Prostate gland (tissue), 2 donors: ENCODE results near the gene TMUB1.

Experiments
- POLR2A ChIP-seq: fragments of 450-650 bp; IDR thresholded peaks from one replicate; pipeline ENCODE4 v1.6.1; 2016; ENCODE audit warnings: antibody characterized with exemption, mild to moderate bottlenecking
- POLR2AphosphoS5 ChIP-seq: sonication (generic); formaldehyde crosslinking; IDR thresholded peaks from one replicate; pipeline ENCODE4 v1.6.1; 2017; ENCODE audit warnings: antibody characterized with exemption
- TF ChIP-seq, protein P1 (sequence below), 4 experiments: fragments of 200-600 bp in 2 of 4; fragments of 450-650 bp in 2 of 4; sonication (generic) in 2 of 4; IDR thresholded peaks; 1 replicate in 3 of 4; 2 replicates in 1 of 4; pipeline ENCODE4 v1.5.1; 2016 to 2019; ENCODE audit warnings: antibody characterized with exemption in 4 of 4, mild to moderate bottlenecking in 2 of 4, moderate library complexity in 2 of 4

DNA sequence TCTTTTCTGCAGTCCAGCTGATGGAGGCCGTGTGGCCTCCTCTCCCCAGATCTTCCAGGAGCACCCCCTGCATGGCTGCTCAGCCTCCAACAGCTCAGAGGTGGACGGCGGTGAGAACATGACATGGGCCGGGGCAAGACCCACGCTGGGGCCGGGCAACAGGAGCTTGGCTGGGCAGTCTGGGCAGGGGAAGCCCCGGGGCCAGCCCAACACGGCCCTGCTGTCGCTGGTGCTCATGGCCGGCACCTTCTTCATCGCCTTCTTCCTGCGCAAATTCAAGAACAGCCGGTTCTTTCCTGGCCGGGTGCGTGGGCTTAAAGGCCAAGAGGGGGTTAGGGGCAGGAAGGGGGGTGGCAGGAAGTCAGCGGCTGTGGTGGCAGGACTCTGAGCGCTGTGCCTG is 9.3 kb downstream of the TMUB1 start:
- TF ChIP-seq, protein P1, sequence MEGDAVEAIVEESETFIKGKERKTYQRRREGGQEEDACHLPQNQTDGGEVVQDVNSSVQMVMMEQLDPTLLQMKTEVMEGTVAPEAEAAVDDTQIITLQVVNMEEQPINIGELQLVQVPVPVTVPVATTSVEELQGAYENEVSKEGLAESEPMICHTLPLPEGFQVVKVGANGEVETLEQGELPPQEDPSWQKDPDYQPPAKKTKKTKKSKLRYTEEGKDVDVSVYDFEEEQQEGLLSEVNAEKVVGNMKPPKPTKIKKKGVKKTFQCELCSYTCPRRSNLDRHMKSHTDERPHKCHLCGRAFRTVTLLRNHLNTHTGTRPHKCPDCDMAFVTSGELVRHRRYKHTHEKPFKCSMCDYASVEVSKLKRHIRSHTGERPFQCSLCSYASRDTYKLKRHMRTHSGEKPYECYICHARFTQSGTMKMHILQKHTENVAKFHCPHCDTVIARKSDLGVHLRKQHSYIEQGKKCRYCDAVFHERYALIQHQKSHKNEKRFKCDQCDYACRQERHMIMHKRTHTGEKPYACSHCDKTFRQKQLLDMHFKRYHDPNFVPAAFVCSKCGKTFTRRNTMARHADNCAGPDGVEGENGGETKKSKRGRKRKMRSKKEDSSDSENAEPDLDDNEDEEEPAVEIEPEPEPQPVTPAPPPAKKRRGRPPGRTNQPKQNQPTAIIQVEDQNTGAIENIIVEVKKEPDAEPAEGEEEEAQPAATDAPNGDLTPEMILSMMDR (IDR thresholded peaks at IDR 0.05), result no peak
- TF ChIP-seq POLR2A, result no peak
- no peak for TF ChIP-seq POLR2AphosphoS5
